HG02938 (cell line): ENCODE data around the gene TLL1.

ENCODE experiments used
- ATAC-seq: cut with Tn5 transposase; IDR thresholded peaks from one replicate; pipeline ENCODE4 v1.9.1; 2021; ENCODE audit warnings: mild to moderate bottlenecking, moderate library complexity; ENCODE audit not compliant: unreplicated experiment

Gene TLL1

DNA sequence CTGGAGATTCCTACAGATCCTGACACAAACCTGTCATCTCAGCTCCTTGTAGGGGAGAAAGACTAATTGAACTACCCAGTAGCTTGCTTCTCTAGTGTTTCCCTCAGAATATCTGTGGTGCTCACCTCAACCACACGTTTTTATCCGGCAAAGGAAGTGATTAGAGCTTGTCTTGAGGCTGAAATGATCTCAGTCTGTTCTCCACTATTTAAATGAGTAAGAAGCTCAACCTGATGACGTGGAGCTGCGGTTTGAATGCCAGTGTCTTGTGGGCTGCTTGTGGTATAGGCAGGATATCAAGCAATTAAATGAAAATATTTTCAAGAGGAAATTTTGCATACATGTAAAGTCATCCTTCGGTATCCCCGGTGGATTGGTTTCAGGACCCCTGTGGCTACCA lies 270.2 kb downstream of the TLL1 start:
- no peak for ATAC-seq

DNA sequence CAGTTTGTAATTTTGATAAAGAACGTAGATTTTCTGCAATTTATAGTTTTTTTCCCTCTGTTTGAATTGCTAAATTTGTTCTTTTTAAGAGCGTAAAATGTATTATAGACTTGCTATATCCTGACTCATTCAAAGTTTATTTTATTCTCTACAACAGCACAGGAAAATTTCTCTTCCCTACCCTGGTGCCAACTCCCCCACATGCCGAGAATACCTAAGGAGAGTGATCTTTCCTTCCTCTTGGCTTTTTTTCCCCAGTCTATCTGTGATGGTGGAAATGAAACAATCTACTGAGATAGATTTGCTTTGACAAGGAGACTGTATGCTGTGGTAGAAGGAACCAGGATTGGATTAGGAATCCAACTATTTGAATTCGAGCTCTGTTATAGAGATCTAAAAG lies 271.6 kb downstream of the TLL1 start:
- ATAC-seq = no peak

DNA sequence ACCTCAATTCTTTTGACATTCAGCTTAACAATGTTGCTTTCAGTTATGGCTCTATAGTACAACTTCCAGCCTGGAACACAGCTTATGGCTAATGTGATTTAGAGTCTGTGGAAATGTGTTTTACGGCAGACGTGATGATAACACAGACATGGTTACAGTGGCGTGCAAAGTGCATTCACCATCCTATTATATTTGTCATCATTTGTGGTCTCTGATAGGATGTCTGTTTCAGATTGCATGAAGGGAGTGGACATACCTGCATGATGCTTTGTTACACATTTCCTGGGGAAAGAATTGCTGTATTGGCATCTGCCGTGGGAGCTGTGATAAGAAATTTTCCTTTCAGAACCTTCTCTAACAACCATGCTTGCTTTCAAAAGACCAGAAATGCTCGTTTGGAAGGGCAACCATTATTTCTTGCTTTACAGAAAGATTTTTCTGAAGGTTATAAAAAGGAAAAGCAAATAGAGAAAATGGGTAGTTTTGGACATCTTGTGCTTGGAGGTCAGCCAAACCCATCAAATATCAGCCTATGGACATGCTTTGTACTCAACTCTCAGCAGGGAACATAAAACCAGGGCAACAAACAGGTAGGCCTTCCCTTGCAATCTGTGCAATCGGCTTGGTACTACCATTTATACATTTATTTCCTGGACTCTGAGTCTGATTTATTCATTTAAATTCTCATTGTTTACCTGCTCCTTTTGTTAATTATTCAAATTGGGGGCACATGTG lies 273.9 kb downstream of the TLL1 start:
- ATAC-seq = no peak
